Measurements from ENCODE around the gene CDH6.

CDH6 gene

GRCh38 chr5:31157720-31158119, 35.8 kb upstream of the CDH6 start:
- Histone ChIP-seq H3K4me1 (ENCODE audit: control insufficient read depth in 1 of 2, insufficient read depth in 1 of 2, low read depth in 1 of 2, low read length in 1 of 2) (no peaks in the 10 kb centered on the region), H3K36me3 (no peaks in the 10 kb centered on the region), H3K4me3 (ENCODE audit: low read depth in 1 of 2, low read length in 1 of 2) (no peak overlapping the region), H3K27ac (no peak overlapping the region), H3K27me3 (no peaks in the 10 kb centered on the region), H3K9me3 (no peaks in the 10 kb centered on the region)
- no peak for TF ChIP-seq CTCF (IDR thresholded peaks at IDR 0.05)

GRCh38 chr5:31158686-31159085, 34.8 kb upstream of the CDH6 start:
- Histone ChIP-seq H3K27me3 (no peaks in the 10 kb centered on the region), H3K9me3 (no peaks in the 10 kb centered on the region), H3K27ac (no peak overlapping the region), H3K4me1 (ENCODE audit: control insufficient read depth in 1 of 2, insufficient read depth in 1 of 2, low read depth in 1 of 2, low read length in 1 of 2) (no peaks in the 10 kb centered on the region), H3K36me3 (no peaks in the 10 kb centered on the region), H3K4me3 (ENCODE audit: low read depth in 1 of 2, low read length in 1 of 2) (no peak overlapping the region)
- TF ChIP-seq CTCF (IDR thresholded peaks at IDR 0.05) = no peak

- H3K36me3 ChIP-seq = no peaks in the 10 kb centered on the region
- H3K4me3 ChIP-seq (ENCODE audit: low read depth in 1 of 2, low read length in 1 of 2) = no peak overlapping the region
- no peak for TF ChIP-seq CTCF (IDR thresholded peaks at IDR 0.05)
- H3K4me1 ChIP-seq (ENCODE audit: control insufficient read depth in 1 of 2, insufficient read depth in 1 of 2, low read depth in 1 of 2, low read length in 1 of 2) = no peaks in the 10 kb centered on the region
- H3K27me3 ChIP-seq = no peaks in the 10 kb centered on the region
- no peak overlapping the region for H3K27ac ChIP-seq
- no peaks in the 10 kb centered on the region for H3K9me3 ChIP-seq
Measured at GRCh38 chr5:31161781-31162181, 31.7 kb upstream of the CDH6 start.

- no peaks in the 10 kb centered on the region for H3K27me3 ChIP-seq
Measured at GRCh38 chr5:31165729-31166128, 27.8 kb upstream of the CDH6 start.

GRCh38 chr5:31169379-31169778, 24.1 kb upstream of the CDH6 start:
- Histone ChIP-seq H3K9me3 (no peaks in the 10 kb centered on the region), H3K27ac (no peak overlapping the region), H3K36me3 (no peaks in the 10 kb centered on the region), H3K4me3 (ENCODE audit: low read depth in 1 of 2, low read length in 1 of 2) (no peak overlapping the region), H3K4me1 (ENCODE audit: control insufficient read depth in 1 of 2, insufficient read depth in 1 of 2, low read depth in 1 of 2, low read length in 1 of 2) (no peaks in the 10 kb centered on the region), H3K27me3 (no peaks in the 10 kb centered on the region)
- TF ChIP-seq CTCF (IDR thresholded peaks at IDR 0.05) = no peak

More at GRCh38 chr5:31165729-31166128, 27.8 kb upstream of the CDH6 start:
- Histone ChIP-seq H3K4me1 (ENCODE audit: control insufficient read depth in 1 of 2, insufficient read depth in 1 of 2, low read depth in 1 of 2, low read length in 1 of 2) (no peaks in the 10 kb centered on the region), H3K9me3 (no peaks in the 10 kb centered on the region), H3K4me3 (ENCODE audit: low read depth in 1 of 2, low read length in 1 of 2) (no peak overlapping the region), H3K36me3 (no peaks in the 10 kb centered on the region), H3K27ac (no peak overlapping the region)
- TF ChIP-seq CTCF (IDR thresholded peaks at IDR 0.05) = no peak

GRCh38 chr5:31172881-31173280, 20.6 kb upstream of the CDH6 start:
- no peak for TF ChIP-seq CTCF (IDR thresholded peaks at IDR 0.05)

More at GRCh38 chr5:31172881-31173280, 20.6 kb upstream of the CDH6 start:
- no peak overlapping the region for H3K4me3 ChIP-seq (ENCODE audit: low read depth in 1 of 2, low read length in 1 of 2)
- no peaks in the 10 kb centered on the region for H3K27me3 ChIP-seq
- H3K9me3 ChIP-seq = no peaks in the 10 kb centered on the region
- H3K36me3 ChIP-seq = no peaks in the 10 kb centered on the region
- H3K27ac ChIP-seq = no peak overlapping the region
- no peaks in the 10 kb centered on the region for H3K4me1 ChIP-seq (ENCODE audit: control insufficient read depth in 1 of 2, insufficient read depth in 1 of 2, low read depth in 1 of 2, low read length in 1 of 2)

Measured in neutrophil (primary cell).